ENCODE measurements around the gene DBET.
"Not testable (repeated sequence)": the region's sequence is repeated elsewhere in the genome, so short reads cannot be mapped to it uniquely, and the experiment has no call there.

The DBET gene

DNA sequence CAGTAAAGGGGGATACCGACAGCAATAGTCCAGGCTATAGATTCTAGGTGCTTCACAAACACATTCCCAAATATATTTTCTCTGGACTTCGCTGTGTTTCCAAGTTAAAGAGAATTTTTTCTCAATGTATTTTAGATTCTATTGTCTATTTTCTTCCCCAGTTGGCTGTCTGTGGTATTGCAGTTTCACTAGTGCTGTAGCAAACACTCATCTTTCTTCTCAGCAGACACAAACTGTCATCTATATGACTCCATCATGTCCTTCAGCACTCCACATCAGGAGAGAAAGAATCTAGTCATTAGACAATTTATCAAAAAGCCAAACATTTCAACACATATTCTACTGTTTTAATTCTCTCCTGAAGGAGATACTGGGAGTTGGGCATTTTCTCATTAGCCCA, at the start of gene DBET:
TSS of gene DBET (plus strand) at position 161 of the 400 bp plus-strand sequence.
- H3K4me3 ChIP-seq (ENCODE audit: low read length) = not testable (repeated sequence)

DNA sequence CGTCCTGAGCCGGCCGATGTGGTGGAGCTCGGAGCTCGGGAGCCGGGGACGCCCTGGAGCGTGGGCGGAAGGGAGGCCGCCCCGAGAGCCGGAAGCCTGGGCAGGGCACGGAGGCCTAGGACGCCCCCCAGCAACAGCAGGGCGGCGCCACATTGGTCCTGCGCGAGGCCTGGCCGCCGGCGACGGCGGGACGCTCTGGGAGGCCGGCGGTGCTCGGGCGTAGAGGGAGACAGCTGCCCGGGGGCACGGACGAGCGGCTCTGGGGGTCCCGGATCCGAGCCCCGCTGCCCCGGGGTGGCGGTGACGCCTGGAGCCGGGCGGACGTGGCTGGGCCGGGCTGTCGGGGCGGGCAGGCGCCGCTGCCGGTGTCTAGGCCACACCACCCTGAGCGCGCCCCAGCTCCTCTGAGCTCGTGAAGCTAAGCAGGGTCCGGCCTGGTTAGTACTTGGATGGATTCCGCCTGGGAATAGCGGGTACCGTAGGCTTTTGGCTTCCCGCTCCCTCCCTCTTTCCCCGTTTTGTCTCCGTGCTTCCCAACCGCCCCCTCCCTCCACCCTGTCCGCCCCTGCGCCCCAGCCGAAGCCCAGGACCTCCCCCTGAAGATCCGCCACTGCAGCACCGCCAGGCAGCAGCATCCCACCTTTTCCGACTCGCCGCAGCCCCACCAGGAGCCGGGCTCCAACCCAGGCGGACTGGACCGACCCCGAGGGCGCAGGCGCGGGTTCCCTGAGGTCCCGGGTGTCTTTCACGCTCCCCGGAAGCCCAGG, 49.3 kb upstream of the DBET start:
- no peak overlapping the region for H3K4me3 ChIP-seq (ENCODE audit: low read length)
- TF ChIP-seq ZNF274 (IDR thresholded peaks at IDR 0.05; ENCODE audit: low read depth, low read length) = no peak

DNA sequence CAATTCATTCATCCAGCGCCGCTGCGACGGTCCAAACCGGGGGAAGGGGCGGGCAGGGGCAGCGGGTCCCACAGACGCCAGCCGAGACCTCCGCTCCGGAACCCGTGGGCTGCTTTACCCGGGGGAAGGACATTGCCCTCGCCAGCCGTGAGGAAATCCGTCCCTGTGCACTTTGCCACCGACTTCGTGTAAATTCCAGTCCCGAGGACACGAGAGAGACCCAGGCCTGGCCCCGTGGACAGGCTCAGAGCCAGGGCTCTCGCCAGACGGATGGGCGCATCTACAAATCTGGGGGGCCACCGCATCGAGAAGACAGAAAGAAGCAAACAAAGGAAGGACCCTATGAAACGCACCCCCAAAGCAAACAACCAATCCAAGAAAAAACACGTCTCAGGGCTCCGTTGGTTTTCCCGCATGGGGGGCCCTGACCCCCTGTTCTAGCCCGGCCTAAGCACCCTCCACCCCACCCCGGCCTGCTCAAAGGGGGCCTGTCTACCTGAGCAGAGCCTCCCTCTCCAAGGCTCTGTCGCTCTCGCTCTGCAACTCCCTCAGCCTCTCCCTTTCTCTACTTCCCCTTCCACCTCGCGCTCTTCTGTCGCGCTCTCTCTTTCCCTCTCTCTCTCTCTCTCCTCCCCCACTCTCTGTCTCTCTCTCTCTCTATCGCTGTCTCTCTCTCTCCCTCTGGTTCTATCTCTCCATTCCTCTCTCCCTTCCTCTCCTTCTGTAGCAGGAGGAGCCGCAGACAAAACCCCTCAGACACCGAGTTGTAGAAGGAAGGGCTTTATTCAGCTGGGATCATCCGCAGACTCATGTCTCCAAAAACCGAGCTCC, 48.5 kb upstream of the DBET start:
- no peak overlapping the region for H3K4me3 ChIP-seq (ENCODE audit: low read length)
- TF ChIP-seq ZNF274 (IDR thresholded peaks at IDR 0.05; ENCODE audit: low read depth, low read length) = no peak

DNA sequence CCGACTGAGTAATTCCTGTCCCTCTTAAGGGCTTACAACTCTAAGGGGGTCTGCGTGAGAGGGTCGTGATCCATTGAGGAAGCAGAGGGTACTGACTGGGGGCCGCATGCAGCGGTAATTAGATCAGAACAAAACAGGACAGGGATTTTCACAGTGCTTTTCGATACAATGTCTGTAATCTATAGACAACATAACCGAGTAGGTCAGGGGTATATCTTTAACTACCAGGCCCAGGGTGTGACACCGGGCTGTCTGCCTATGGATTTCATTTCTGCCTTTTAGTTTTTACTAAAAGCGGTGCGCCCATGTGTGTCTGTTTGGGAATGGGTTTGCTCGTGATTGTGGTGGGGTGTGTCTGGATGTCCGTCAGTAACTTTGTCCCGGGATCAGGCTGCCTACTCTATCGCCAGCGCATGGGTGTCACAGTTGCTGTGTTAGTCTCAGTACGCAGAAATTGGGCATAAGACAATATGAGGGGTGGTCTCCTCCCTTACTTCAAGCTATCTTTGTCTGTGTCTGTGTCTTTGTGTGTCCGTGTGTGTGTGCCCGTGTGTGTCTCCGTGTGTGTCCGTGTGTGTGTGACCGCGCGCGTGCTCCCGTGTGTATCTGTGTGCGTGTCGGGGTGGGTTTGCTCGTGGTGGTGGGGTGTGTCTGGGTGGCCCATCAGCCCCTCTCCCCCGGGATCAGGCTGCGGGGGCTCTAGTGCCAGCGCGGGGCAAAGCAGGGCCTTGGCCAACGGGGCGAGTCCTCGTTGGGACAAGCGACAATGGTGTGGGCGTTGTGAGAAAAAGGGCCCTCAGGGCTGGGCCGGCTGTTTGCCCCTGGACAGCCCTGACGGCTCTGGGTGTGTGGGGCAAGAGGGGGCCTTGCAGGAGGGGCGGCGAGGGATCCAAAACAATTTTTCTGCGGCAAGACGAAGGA, 47.7 kb upstream of the DBET start:
- H3K4me3 ChIP-seq (ENCODE audit: low read length) = no peak overlapping the region
- TF ChIP-seq ZNF274 (IDR thresholded peaks at IDR 0.05; ENCODE audit: low read depth, low read length) = no peak

DNA sequence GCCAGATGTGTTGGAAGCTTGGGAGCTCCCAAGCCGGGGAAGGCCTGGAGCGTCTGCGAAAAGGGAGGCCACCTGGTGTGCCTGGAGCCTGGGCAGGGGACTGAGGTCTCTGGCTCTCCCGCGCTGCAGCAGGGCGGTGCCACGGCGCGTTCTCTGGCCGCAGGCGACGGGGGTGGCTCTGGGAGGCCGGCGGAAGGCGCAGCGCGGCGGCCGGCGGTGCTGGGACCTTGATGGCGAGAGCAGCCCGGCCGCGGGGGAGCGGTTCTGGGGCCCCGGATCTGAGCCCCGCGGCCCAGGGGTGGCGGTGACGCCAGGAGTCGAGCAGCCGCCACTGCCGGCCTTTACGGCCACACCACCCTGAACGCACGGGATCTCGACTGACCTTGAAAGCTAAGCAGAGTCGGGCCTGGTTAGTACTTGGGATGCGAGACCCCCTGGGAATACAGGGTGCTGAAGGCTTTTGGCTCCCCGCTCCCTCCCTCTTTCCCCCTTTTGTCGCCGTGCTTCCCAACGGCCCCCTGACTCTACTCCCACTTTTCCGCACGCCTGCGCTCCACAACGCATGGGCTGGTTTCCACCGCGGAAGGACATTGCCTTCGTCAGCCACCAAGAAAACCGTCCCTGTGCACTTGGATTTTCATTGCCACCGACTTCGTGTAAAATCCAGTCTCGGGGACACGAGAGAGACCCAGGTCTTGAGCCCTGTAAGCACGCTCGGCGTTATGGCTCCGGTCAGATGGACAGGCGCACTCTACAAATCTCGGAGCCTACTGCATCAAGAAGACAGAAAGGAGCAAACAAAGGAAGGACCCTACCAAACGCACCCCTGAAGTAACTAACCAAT, 46.7 kb upstream of the DBET start:
- no peak overlapping the region for H3K4me3 ChIP-seq (ENCODE audit: low read length)
- TF ChIP-seq ZNF274 (IDR thresholded peaks at IDR 0.05; ENCODE audit: low read depth, low read length) = no peak

DNA sequence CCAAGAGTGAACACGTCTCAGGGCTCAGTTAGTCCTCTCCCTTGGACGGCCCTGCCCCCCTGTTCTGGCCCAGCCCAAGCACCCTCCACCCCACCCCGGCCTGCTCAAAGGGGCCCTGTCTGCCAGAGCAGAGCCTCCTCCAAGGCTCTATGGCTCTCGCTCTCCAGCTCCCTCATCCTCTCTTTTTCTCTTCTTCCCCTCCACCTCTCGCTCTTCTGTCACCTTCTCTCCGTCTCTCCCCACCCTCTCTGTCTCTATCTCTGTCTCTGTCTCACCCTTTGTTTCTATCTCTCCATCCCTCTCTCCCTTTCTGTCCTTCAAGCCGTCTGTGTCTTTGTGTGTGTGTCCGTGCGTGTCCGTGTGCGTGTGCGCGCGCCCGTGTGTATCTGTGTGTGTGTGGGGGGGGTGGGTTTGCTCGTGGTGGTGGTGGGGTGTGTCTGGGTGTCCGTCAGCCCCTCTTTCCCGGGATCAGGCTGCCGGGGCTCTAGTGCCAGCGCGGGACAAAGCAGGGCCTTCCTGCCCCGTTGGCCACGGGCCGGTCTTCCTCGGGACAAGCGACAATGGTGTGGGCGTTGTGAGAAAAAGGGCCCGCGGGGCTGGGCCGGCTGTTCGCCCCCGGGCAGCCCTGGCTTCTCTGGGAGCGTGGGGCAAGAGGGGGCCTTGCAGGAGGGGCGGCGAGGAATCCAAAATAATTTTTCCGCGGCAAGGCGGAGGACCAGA, 45.9 kb upstream of the DBET start:
- no peak overlapping the region for H3K4me3 ChIP-seq (ENCODE audit: low read length)
- TF ChIP-seq ZNF274 (IDR thresholded peaks at IDR 0.05; ENCODE audit: low read depth, low read length) = no peak

DNA sequence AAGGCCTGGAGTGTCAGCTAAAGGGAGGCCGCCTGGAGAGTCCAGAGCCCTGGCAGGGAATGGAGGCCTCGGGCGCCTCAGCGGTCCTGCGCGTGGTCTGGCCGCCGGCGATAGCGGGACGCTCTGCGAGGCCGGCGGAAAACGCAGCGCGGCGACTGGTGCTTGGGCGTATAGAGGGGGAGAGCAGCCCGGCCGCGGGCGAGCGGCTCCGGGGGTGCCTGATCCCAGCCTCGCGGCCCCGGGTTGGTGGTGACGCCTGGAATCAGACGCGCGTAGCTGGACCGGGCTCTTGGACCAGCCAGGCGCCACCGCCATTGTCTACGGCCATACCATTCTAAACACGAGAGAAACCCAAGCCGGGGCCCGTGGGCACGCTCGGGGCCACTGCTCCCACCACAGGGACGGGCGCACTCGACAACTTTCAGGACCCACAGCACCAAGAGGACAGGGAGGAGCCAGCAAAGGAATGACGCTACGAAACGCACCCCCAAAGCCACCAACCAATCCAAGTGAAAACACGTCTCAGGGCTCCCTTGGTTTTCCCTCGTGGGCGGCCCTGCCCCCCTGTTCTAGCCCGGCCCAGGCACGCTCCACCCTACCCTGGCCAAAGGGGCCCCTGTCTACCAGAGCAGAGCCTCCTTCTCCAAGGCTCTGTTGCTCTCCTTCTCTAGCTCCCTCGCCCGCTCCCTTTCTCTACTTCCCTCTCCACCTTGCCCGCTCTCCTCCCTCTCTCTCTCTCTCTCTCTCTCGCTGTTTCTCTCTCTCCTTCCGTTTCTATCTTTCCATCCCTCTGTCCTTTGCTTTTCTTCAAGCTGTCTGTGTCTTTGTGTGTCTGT, 45.1 kb upstream of the DBET start:
- TF ChIP-seq ZNF274 (IDR thresholded peaks at IDR 0.05; ENCODE audit: low read depth, low read length) = no peak

DNA sequence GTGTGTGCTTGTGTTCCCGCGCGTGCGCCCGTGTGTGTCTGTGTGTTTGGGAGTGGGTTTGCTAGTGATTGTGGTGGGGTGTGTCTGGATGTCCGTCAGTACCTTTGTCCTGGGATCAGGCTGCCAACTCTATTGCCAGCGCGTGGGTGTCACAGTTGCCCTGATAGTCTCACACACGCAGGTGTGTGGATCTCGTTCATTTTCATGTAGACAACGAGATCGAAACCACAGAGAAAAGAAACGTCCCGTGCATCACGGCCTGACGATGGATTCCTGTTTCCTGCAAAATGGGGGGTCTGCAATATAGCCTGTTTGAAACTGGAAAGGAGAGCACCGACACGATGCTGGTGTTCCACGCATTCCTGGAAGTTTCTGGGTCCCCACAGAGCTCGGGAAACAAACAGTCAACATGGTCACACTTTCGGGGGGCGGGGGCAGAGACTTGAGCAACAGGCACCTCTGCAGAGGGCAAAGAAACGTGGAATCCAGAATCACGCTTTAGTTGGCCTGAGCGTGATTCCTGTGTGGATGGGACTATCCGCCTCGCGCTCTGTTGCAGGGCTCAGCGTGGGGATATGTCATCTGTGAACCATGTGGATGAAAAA, 44.3 kb upstream of the DBET start:
- H3K4me3 ChIP-seq (ENCODE audit: low read length) = not testable (repeated sequence)

More for the DNA sequence above, 45.1 kb upstream of the DBET start:
- H3K4me3 ChIP-seq (ENCODE audit: low read length) = no peak overlapping the region

DNA sequence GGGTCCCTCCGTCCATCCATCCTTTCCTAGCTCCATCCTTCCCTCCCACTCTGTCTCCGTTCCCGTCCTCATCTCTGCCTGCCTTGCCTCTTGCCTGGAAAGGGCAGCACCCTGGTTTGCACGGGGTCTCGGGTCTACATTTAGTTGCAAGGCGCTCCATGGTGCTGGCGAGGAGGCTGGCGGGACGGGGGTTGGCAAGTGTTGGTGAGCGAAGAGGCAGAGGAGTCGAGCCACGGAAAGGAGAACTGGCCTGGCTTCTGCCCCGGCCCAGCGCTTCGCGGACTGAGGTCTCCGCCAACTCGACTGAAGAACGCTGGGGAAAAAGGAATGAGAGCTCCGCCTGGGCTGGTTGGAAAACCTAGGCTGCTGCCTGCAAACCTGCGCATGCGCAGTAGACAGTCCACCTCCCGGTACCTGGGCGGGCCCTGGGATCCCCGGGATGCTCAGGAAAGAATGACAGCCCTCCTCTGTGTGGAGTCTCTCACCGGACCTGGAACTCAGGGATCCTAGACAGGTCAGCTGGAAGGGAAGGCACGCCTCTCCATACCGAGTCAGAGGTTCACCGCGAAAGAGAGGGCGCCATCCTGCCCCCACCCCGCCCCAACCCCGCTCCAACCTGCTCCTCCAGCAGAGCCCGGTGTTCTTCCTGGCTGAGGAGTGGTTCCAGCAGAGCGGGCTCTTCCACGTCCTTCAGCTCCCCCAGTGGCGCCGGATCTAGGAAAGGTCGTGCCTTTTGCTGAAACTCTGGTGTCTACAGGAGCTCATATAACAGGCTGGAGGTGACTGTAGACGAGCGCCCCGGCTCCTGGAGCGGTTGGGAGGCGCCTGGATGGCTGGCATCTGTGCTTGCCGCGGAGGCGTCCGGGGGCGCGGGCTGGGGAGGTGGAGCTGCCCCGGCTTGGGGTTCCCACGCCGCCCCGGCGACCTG, 43.2 kb upstream of the DBET start:
- TF ChIP-seq ZNF274 (IDR thresholded peaks at IDR 0.05; ENCODE audit: low read depth, low read length) = no peak
- H3K4me3 ChIP-seq (ENCODE audit: low read length) = no peak overlapping the region

DNA sequence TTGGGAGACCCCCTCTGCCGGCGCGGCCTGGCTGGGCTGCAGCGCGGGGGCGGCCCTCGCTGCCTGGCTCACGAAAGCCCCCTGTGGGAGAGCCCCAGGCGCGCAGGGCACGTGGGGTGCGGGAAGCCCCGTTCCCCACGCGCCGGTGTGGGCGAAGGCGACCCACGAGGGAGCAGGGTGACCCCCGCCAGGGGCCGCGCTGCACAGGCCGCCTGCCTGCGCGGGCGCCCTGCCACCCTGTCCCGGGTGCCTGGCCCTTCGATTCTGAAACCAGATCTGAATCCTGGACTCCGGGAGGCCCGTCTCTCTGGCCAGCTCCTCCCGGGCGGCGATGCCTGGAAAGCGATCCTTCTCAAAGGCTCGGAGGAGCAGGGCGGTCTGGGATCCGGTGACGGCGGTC, 42.3 kb upstream of the DBET start:
- H3K4me3 ChIP-seq (ENCODE audit: low read length) = not testable (repeated sequence)

DNA sequence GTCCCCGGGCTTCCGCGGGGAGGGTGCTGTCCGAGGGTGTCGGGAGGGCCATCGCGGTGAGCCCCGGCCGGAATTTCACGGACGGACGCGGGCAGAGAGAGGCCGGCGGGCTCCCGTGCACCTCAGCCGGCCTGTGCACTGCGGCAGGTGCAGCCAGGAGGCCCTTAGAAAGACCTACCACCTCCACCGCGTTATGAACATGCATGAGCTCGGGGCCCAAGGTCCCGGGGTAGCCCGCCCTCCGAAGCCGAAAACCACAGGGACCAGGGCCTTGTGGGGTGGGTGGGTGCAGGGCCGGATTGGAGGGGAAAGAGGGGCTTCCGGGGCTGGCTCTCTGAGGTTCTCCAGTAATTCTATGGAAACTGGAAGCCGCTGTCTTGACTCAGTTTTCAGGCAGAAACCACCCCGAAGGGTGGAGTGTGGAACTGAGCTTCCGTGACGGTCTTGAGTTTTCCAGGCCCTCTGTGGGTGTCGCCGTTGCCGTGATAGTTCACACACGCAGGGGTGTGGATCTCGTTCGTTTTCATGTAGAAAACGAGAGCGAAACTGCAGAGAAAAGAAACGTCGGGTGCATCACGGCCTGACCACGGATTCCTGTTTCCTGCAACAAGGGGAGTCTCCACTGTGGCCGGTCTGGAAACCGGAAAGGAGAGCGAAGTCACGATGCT, 41.6 kb upstream of the DBET start:
- not testable (repeated sequence) for H3K4me3 ChIP-seq (ENCODE audit: low read length)

DNA sequence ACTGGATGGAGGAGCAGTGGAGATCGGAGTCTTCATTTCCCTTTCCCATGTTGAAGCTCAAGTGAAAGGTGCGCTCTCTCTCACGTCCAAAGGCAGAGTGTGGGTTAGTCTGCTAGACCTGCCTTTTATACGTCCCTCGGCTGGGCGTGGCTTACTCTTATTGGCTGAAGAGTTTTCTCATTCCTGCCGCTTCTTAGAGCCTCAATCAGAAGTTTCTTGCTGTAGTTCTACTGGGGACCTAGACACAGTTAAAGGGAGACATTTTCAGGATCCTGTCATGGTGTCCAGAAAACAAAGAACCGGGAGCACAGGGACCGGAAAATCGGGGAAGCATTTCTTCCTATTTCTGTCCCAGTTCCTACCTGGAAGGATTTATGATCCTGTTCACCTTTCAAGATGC, 37.1 kb upstream of the DBET start, which contains the start of gene FRG2:
TSS of gene FRG2 (minus strand) at position 101 of the 400 bp plus-strand sequence. CDS start at position 49, 52 bp downstream.
- not testable (repeated sequence) for H3K4me3 ChIP-seq (ENCODE audit: low read length)

DNA sequence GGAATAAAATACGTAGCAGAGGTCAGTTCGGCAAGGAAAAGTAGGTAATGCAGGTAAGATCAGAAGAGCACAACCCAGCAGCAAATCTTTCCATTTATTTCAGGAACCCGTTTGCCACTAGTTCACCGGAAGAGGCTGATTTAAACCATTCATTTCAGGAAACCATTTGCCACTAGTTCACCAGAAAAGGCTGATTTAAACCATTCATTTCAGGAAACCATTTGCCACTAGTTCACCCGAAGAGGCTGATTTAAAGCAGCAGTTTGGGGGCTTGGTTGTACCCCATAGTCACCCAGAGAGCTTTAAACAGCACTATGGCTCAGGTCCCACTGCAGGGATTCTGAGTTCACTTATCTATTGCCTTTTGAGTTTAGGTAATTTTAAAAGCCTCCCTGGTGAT, 33.0 kb upstream of the DBET start:
- not testable (repeated sequence) for H3K4me3 ChIP-seq (ENCODE audit: low read length)

DNA sequence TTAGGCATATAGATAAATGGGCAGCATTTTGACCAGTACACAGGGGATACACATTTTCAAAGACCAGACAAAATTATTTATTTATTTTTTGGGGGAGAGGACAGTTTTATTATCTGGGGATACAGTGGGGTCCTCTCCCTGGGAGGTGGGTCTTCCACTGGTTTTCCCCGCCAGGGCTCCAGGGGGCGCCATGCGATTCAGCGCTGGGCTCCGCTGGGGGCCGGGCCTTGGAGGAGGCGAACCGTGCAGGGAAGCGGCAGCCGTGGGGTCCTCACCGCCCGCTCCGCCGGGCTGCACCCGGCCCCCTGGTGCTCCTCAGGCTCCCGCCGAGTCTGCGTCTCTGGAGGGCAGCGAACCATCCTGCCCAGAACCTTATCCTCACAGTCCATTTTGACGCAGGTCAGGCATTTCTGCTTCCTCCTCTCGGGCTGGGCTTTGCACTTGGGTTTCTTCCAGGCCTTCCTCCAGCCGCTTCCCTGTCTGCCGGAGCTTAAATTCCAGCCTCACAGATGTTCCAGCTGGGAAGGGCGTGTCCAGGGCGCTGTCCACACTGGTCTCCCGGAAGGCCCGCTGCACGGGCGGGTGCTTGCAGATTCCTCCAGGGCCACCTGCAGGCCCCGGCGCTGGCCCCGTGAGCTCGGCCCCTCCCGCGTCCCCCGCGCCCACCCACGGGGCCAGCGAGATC, 26.5 kb upstream of the DBET start:
- not testable (repeated sequence) for H3K4me3 ChIP-seq (ENCODE audit: low read length)

DNA sequence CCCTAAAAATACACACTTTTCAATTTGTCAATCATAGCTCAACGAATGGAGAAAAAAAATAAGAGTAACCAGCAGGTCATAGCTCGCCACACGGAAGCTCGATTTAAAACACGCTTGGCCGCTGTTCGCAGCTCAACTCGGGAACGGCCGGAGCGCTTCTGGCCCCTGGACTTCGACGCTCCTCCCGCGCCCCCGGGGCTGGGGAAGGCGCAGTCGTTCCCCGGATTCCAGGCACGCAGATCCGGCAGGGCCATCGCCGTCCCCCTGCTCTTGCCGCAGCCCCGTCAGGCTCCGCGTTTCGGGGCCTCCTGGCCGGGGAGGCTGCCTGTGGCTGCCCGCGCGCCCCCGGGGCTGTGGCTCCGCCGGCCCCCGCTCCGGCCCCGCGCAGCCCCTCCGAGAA, 23.4 kb upstream of the DBET start:
- H3K4me3 ChIP-seq (ENCODE audit: low read length) = not testable (repeated sequence)
